Kidney (tissue), 14 donors: ENCODE results near the gene KLHL28. TPM values are rescaled to one million over a fixed set of nuclear protein-coding genes. Genes with fewer than 3 reads are reported as not detected.

ENCODE experiments used
- DNase-seq, 5 donors: peaks; one replicate each; pipeline ENCODE4 v3.0.0-alpha.2; 2013 to 2020
- FAIRE-seq: peaks from 2 replicates; lab custom pipeline; 2012; peaks lifted over from hg19 to GRCh38; lab: Jason Lieb, UNC
- H3K27ac ChIP-seq, 2 donors: one replicate each; pipeline ENCODE4 v1.7.0; 2013; ENCODE audit warnings: low read depth in 2 of 2, low read length in 2 of 2, inconsistent platforms in 1 of 2
- H3K27me3 ChIP-seq: one replicate; pipeline ENCODE4 v1.7.1; 2013; ENCODE audit warnings: low read length, inconsistent platforms; ENCODE audit not compliant: control insufficient read depth, insufficient read depth
- H3K36me3 ChIP-seq, 3 donors: one replicate each; pipeline versions ENCODE4 v1.7.0 to v1.7.1; 2013; ENCODE audit warnings: low read length in 3 of 3, control low read depth in 1 of 3, inconsistent platforms in 1 of 3; ENCODE audit not compliant: insufficient read depth in 3 of 3, control insufficient read depth in 2 of 3
- H3K4me1 ChIP-seq, 3 donors: one replicate each; pipeline versions ENCODE4 v1.7.0 to v1.7.1; 2013; ENCODE audit warnings: low read length in 3 of 3, inconsistent platforms in 1 of 3, low read depth in 1 of 3; ENCODE audit not compliant: control insufficient read depth in 2 of 3, insufficient read depth in 2 of 3
- H3K4me3 ChIP-seq, 3 donors: one replicate each; pipeline versions ENCODE4 v1.7.0 to v1.8.1; 2013; ENCODE audit warnings: low read length in 3 of 3, control low read depth in 1 of 3, inconsistent platforms in 1 of 3
- H3K9ac ChIP-seq, 3 donors: one replicate each; pipeline versions ENCODE4 v1.7.0 to v1.7.1; 2013; ENCODE audit warnings: low read length in 3 of 3, control low read depth in 1 of 3, inconsistent platforms in 1 of 3
- H3K9me3 ChIP-seq, 3 donors: one replicate each; pipeline versions ENCODE4 v1.7.0 to v1.7.1; 2013; ENCODE audit warnings: low read length in 3 of 3, control low read depth in 1 of 3, inconsistent platforms in 1 of 3; ENCODE audit not compliant: control insufficient read depth in 2 of 3, insufficient read depth in 1 of 3
- intact Hi-C: fragments of 100-400 bp; cut with DNase I; formaldehyde crosslinking; loops from one replicate; pipeline ENCODE4 v1.11.1; 2022
- polyA plus RNA-seq: library from polyadenylated mRNA; stranded (reverse); fragments of 350-450 nt; fragmentation: Illumina TruSeq; extraction: RNeasy Lipid Tissue Mini Kit (QIAGEN cat#74804); gene quantifications from one replicate; pipeline ENCODE4 v1.2.3, GENCODE V29; 2014; ENCODE audit warnings: low read depth, low replicate concordance; ENCODE audit not compliant: insufficient read depth
- total RNA-seq: library from RNA; stranded (reverse); fragmentation: NEBNext Ultra II Directional; extraction: Animal tissue kit (Norgen Biotek cat#: 25700); gene quantifications from one replicate; pipeline ENCODE4 v1.2.1, GENCODE V29; 2021
- TF ChIP-seq, protein P1 (sequence below): IDR thresholded peaks from 3 replicates; pipeline ENCODE4 v1.5.1; 2012; ENCODE audit warnings: mild to moderate bottlenecking, moderate library complexity, borderline replicate concordance; ENCODE audit not compliant: insufficient read depth; ENCODE audit errors: extremely low read depth
- donor health status: control.
- donor health status: control.
- donor health status: control.
- donor health status: control.
- donor health status: control.
- donor health status: DM: yes; HTN: yes; CAD: no.
- donor health status: Normal renal cell carcinoma (clear cell type).

The KLHL28 gene
- total and polyA plus RNA-seq, 2 donors from 2014 or later: 1.6 to 16.3 TPM

DNA sequence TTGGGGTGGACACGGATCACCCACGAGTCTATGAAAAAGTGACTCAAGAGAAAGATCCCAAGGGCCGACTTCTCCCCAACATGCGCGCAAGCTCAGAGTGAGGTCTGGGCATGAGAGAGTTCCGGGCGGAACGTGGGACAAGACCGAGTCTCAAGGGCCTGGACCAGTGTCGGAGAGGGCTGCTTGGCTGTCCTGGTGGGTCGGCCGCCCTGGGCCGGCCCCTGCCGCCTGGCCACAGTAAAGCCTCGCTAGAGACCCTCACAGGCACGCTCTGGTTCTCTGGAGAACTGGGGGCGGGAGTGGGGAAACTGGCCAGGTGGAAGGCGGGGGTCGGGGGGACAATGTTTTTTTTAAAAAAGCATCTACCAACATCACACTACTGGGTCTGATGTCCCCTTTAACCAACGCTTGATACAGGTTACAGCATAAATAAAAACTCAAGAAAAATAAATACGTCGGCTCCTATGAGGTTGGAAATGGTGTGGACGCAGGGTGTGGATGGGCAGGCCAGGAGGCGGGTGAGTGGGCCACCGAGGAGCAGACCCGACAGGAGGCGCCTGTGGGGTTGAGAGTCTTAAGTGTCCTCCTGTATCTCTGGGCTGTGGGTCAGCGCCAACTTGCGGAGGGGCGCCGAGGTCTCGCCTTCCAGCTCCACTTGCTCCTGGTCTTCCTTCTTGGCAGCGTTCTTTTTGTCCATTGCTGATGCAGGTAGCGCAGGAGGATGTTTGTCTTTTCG is 74.7 kb downstream of the KLHL28 start:
- intact Hi-C loops: no loop called here
- TF ChIP-seq, protein P1, sequence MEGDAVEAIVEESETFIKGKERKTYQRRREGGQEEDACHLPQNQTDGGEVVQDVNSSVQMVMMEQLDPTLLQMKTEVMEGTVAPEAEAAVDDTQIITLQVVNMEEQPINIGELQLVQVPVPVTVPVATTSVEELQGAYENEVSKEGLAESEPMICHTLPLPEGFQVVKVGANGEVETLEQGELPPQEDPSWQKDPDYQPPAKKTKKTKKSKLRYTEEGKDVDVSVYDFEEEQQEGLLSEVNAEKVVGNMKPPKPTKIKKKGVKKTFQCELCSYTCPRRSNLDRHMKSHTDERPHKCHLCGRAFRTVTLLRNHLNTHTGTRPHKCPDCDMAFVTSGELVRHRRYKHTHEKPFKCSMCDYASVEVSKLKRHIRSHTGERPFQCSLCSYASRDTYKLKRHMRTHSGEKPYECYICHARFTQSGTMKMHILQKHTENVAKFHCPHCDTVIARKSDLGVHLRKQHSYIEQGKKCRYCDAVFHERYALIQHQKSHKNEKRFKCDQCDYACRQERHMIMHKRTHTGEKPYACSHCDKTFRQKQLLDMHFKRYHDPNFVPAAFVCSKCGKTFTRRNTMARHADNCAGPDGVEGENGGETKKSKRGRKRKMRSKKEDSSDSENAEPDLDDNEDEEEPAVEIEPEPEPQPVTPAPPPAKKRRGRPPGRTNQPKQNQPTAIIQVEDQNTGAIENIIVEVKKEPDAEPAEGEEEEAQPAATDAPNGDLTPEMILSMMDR: no peak
- Histone ChIP-seq H3K27me3 (no peaks in the 10 kb centered on the region), H3K27ac (no peak overlapping the region), H3K4me3 (no peak overlapping the region), H3K9me3 (peaks cover 0 to 2% (median 2%) of the 10 kb centered on the region in 3 donors), H3K36me3 (no peaks in the 10 kb centered on the region), H3K9ac (no peak overlapping the region), H3K4me1 (no peaks in the 10 kb centered on the region)
- no peak for FAIRE-seq
- no peak for DNase-seq

GRCh38 chr14:44880791-44881190 is 81.0 kb downstream of the KLHL28 start:
- no peak for FAIRE-seq
- no peak overlapping the region for H3K27ac ChIP-seq
- H3K4me1 ChIP-seq: no peaks in the 10 kb centered on the region
- H3K9me3 ChIP-seq: peaks cover 0 to 4% (median 2%) of the 10 kb centered on the region in 3 donors
- H3K27me3 ChIP-seq: no peaks in the 10 kb centered on the region
- intact Hi-C loops: no loop called here
- H3K4me3 ChIP-seq: no peak overlapping the region
- H3K9ac ChIP-seq: no peak overlapping the region
- TF ChIP-seq, protein P1: no peak
- DNase-seq: no peak
- no peaks in the 10 kb centered on the region for H3K36me3 ChIP-seq

Other genes with a start within 250 kb of the KLHL28 start
- 25.6 TPM for gene TOGARAM1, start 243 bp upstream of the KLHL28 start, total RNA-seq
- 9.5 TPM for gene TOGARAM1, start 243 bp upstream of the KLHL28 start, polyA plus RNA-seq
- 35.6 TPM for gene PRPF39, start 122.2 kb upstream of the KLHL28 start, total RNA-seq
- 15.4 TPM for gene PRPF39, start 122.2 kb upstream of the KLHL28 start, polyA plus RNA-seq
- 52.7 TPM for gene FKBP3, start 172.5 kb upstream of the KLHL28 start, total RNA-seq
- 122 TPM for gene FKBP3, start 172.5 kb upstream of the KLHL28 start, polyA plus RNA-seq
- 6.4 TPM for gene FANCM, start 174.0 kb upstream of the KLHL28 start, total RNA-seq
- 2.6 TPM for gene FANCM, start 174.0 kb upstream of the KLHL28 start, polyA plus RNA-seq